SK-N-SH treated with all-trans-retinoic acid at 6 μM for 48 hours (cell line): ENCODE measurements around the gene SORCS2.

Experiments used
- ATAC-seq: fragments of 200-7000 bp; cut with Tn5 transposase; 3 replicates; pipeline ENCODE4 v1.9.1; 2020; ENCODE audit warnings: mild to moderate bottlenecking, moderate library complexity
- BACH2 ChIP-seq: fragments of 250-450 bp; sonication (Bioruptor Pico); IDR thresholded peaks from 2 replicates; pipeline ENCODE4 v1.9.0; 2021; ENCODE audit warnings: mild to moderate bottlenecking, borderline replicate concordance
- CSDC2 ChIP-seq: fragments of 250-450 bp; sonication (Bioruptor Pico); IDR thresholded peaks from 2 replicates; pipeline ENCODE4 v1.5.0; 2020; ENCODE audit warnings: mild to moderate bottlenecking, moderate library complexity
- CSRNP3 ChIP-seq: fragments of 250-450 bp; sonication (Bioruptor Pico); IDR thresholded peaks from 2 replicates; pipeline ENCODE4 v1.5.1; 2021; ENCODE audit warnings: mild to moderate bottlenecking, moderate library complexity
- ESRRG ChIP-seq: fragments of 250-450 bp; sonication (Bioruptor Pico); IDR thresholded peaks from 2 replicates; pipeline ENCODE4 v1.6.1; 2021; ENCODE audit warnings: mild to moderate bottlenecking
- ISL1 ChIP-seq: fragments of 250-450 bp; sonication (Bioruptor Pico); IDR thresholded peaks from 2 replicates; pipeline ENCODE4 v2.1.2; 2022; ENCODE audit warnings: mild to moderate bottlenecking, moderate library complexity
- OSR1 ChIP-seq: fragments of 250-450 bp; sonication (Bioruptor Pico); IDR thresholded peaks from 2 replicates; pipeline ENCODE4 v1.8.0; 2022; ENCODE audit warnings: moderate library complexity, mild to moderate bottlenecking, inconsistent platforms
- PPARA ChIP-seq: fragments of 250-450 bp; sonication (Bioruptor Pico); IDR thresholded peaks from 2 replicates; pipeline ENCODE4 v1.5.0; 2020; ENCODE audit warnings: mild to moderate bottlenecking, borderline replicate concordance
- SNAI2 ChIP-seq: fragments of 250-450 bp; sonication (Bioruptor Pico); IDR thresholded peaks from 2 replicates; pipeline ENCODE4 v1.5.0; 2020; ENCODE audit warnings: mild to moderate bottlenecking, moderate library complexity
- TCF4 ChIP-seq: fragments of 250-450 bp; sonication (Bioruptor Pico); IDR thresholded peaks from 2 replicates; pipeline ENCODE4 v1.8.0; 2021; ENCODE audit warnings: mild to moderate bottlenecking, moderate library complexity, borderline replicate concordance
- TOX ChIP-seq: fragments of 250-450 bp; sonication (Bioruptor Pico); IDR thresholded peaks from 2 replicates; pipeline ENCODE4 v1.8.0; 2021; ENCODE audit warnings: mild to moderate bottlenecking, moderate library complexity, borderline replicate concordance
- TSHZ2 ChIP-seq: fragments of 250-450 bp; sonication (Bioruptor Pico); IDR thresholded peaks from 2 replicates; pipeline ENCODE4 v1.5.0; 2020; ENCODE audit warnings: mild to moderate bottlenecking, moderate library complexity
- ZC3H10 ChIP-seq: fragments of 250-450 bp; sonication (Bioruptor Pico); IDR thresholded peaks from 2 replicates; pipeline ENCODE4 v1.5.1; 2021; ENCODE audit warnings: mild to moderate bottlenecking, moderate library complexity
- ZFP3 ChIP-seq: fragments of 250-450 bp; sonication (Bioruptor Pico); IDR thresholded peaks from 2 replicates; pipeline ENCODE4 v1.5.0; 2020; ENCODE audit warnings: mild to moderate bottlenecking, moderate library complexity
- ZNF565 ChIP-seq: fragments of 450-650 bp; formaldehyde crosslinking; conservative IDR thresholded peaks from 2 replicates; pipeline ENCODE4 v1.5.0; 2020; ENCODE audit warnings: low read depth, mild to moderate bottlenecking, moderate library complexity
- ZNF70 ChIP-seq: fragments of 450-650 bp; formaldehyde crosslinking; IDR thresholded peaks from 2 replicates; pipeline ENCODE4 v1.5.0; 2020; ENCODE audit warnings: mild to moderate bottlenecking, moderate library complexity
- TF ChIP-seq, protein P1 (sequence below): fragments of 250-450 bp; sonication (Bioruptor Pico); IDR thresholded peaks from 2 replicates; pipeline ENCODE4 v1.5.1; 2020; ENCODE audit warnings: low read depth, mild to moderate bottlenecking, moderate library complexity
- TF ChIP-seq, protein P2 (sequence below): fragments of 250-450 bp; sonication (Bioruptor Pico); IDR thresholded peaks from 2 replicates; pipeline ENCODE4 v1.8.0; 2020; ENCODE audit warnings: mild to moderate bottlenecking, moderate library complexity, borderline replicate concordance

Gene SORCS2

GRCh38 chr4:7737752-7738457 is 545.6 kb downstream of the SORCS2 start:
- ATAC-seq: no peak
- TF ChIP-seq ZFP3 (CRISPR knock-in tag) (no peak), ZNF565 (CRISPR knock-in tag) (peak; percentile 92), TCF4 (CRISPR knock-in tag) (no peak)

DNA sequence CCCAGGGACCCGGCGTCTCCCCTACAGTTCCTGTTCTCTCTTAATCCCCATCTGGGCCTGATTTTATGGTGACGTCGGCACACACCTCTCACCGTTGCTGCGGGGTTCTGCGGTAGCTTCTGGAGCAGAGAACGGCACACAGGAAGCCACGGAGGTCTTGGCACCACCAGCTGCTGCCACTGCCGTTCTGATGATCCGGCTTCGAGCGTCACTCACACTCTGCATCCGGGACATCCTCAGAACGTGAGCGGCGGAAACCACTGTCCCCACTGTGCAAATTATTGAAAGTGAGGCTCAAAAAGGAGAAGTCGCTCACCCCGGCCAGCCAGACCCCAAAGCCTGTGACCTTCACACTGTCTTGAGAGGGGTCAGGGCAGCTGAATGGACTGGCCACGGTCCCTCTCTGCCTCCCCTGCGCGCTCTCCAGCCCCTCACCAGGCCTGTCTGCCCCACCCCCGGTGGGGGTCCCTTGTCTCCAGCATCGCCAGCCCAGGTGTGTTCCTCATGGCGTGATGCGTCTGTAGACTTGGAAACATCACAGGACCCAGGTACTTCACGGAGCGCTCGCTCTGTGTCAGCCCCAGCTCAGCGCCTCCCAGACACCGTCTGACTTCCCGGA is 546.2 kb downstream of the SORCS2 start:
- TF ChIP-seq TCF4 (CRISPR knock-in tag): no peak
- no peak for TF ChIP-seq CSRNP3 (CRISPR knock-in tag)
- no peak for ATAC-seq

- ATAC-seq: no peak
- TF ChIP-seq ZNF70 (CRISPR knock-in tag) (no peak), ZFP3 (CRISPR knock-in tag) (no peak), TOX (CRISPR knock-in tag) (no peak), CSDC2 (CRISPR knock-in tag) (no peak), TSHZ2 (no peak), CSRNP3 (CRISPR knock-in tag) (no peak), PPARA (CRISPR knock-in tag) (no peak), SNAI2 (no peak), ISL1 (no peak), TCF4 (CRISPR knock-in tag) (no peak), BACH2 (no peak), OSR1 (CRISPR knock-in tag) (no peak), ZC3H10 (CRISPR knock-in tag) (no peak), ESRRG (no peak)
- TF ChIP-seq, protein P1, sequence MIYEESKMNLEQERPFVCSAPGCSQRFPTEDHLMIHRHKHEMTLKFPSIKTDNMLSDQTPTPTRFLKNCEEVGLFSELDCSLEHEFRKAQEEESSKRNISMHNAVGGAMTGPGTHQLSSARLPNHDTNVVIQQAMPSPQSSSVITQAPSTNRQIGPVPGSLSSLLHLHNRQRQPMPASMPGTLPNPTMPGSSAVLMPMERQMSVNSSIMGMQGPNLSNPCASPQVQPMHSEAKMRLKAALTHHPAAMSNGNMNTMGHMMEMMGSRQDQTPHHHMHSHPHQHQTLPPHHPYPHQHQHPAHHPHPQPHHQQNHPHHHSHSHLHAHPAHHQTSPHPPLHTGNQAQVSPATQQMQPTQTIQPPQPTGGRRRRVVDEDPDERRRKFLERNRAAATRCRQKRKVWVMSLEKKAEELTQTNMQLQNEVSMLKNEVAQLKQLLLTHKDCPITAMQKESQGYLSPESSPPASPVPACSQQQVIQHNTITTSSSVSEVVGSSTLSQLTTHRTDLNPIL (CRISPR knock-in tag): no peak
- TF ChIP-seq, protein P2, sequence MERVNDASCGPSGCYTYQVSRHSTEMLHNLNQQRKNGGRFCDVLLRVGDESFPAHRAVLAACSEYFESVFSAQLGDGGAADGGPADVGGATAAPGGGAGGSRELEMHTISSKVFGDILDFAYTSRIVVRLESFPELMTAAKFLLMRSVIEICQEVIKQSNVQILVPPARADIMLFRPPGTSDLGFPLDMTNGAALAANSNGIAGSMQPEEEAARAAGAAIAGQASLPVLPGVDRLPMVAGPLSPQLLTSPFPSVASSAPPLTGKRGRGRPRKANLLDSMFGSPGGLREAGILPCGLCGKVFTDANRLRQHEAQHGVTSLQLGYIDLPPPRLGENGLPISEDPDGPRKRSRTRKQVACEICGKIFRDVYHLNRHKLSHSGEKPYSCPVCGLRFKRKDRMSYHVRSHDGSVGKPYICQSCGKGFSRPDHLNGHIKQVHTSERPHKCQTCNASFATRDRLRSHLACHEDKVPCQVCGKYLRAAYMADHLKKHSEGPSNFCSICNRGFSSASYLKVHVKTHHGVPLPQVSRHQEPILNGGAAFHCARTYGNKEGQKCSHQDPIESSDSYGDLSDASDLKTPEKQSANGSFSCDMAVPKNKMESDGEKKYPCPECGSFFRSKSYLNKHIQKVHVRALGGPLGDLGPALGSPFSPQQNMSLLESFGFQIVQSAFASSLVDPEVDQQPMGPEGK (CRISPR knock-in tag): no peak
These were observed 547.0 kb downstream of the SORCS2 start for GRCh38 chr4:7739077-7739917.
